GM21528 (cell line): ENCODE results near the gene DNAJB8.

Experiments
- ATAC-seq: cut with Tn5 transposase; IDR thresholded peaks from one replicate; pipeline ENCODE4 v1.9.1; 2021; ENCODE audit warnings: mild to moderate bottlenecking, moderate library complexity; ENCODE audit not compliant: unreplicated experiment, low FRiP score

The DNAJB8 gene

DNA sequence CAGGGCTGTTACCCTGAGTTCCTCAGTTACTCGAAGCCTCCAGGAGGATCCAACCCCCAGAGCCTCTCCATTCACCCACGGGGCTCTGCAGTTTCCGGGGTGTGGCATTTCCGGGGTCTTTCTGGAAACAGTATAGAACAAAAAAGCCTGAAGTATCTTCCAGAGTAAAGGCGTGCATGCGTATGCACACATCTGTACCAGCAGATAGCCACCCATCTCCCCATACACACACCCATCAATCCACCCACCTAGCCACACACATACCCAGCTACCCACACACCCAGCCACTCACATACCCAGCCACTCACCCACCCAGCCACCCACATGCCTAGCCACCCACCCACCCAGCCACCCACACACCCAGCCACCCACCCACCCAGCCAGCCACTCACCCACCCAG is 2.9 kb upstream of the DNAJB8 start:
- ATAC-seq = no peak

DNA sequence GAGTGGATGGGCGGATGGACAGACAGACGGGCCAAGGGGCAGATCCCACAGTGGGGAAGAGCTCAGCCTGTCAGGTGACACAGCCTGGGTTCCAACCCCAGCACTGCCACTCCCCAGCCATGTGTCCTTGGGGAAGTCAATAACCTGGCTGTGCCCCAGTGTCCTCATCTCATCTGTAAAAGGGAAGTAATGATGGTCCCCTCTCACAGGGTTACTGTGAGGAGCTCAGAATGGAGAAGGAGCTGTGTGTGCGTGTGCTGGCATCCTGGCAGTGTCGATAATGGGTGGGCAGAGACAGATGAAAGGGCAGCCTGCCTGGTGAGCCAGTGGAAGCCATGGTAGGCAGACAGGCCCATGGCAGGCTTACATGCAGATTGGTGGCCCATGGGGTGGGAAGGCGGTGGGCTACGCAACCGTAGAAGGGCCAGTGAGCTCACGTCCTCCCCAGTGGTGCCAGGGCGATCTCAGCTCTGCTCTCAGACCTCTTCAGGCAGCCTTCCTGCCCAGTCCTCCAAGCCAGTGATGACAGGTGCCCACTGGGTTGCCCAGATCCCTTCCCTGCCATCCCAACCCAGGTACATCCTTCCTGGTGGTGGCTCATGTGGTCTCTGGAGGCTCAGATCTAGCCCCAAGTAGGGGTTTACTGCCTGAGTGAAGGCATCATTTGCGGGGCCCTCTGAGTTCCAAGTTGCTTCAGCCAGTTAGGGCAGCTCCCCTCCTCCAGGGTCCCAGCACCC is 2.3 kb upstream of the DNAJB8 start:
- no peak for ATAC-seq

DNA sequence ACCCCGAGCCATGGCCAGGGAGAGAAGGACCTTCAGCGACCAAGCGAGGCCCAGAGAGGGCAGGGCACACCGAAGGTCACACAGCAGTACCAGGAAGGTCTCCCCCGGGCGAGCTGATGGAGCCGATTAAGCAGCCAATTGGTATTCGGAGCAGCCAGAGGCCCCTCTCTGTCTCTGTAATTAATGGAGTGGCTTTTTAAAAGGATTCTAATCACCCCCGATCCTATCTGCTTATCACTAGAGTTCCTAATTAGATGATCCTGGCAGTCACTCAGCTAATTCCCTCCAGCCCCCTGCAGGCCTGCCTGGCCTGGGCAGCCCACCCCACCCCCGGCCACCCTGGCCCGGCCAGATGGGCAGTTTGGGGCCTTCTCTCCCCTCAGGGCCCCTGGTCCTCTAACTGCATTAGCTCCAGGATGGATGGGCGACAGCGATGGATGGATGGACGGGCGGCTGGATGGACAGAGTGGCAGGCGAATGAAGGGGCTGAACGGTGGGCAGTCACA is 1.6 kb upstream of the DNAJB8 start:
- no peak for ATAC-seq

DNA sequence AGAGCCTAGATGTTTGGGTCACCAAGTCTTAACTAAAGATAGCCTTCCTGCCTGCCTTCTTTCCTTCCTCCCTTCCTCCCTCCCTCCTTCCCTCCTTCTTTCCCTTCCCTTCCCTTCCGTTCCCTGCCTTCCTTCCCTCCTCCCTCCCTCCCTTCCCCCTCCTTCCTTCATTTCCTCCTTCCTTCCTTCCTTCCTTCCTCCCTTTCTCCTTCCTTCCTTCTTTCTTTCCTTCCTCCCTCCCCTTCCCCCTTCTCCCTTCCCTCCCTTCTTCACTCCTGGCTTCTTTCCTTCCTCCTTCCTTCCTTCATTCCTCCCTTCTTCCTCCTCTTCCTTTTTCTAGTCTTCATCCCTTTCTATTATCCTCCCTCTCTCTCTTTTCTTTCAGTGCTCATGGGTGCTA is 2.0 kb downstream of the DNAJB8 start:
- ATAC-seq = no peak

DNA sequence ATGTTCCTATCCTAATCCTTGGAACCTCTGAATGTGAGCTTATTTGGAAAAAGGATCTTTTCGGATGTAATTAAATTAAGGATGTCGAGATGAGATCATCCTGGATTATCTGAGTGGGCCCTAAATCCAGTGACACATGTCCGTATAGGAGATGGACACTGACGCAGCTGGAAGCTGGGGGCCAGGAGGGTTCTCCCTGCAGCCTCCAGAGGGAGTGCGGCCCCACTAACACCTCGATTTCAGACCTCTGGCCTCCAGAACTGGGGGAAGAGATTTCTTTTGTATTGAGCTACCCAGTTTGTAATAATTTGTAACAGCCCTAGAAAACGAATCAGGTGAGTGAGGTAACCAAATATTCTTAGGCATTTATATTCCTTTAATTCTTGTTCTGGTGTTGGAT is 2.5 kb downstream of the DNAJB8 start:
- ATAC-seq = no peak

DNA sequence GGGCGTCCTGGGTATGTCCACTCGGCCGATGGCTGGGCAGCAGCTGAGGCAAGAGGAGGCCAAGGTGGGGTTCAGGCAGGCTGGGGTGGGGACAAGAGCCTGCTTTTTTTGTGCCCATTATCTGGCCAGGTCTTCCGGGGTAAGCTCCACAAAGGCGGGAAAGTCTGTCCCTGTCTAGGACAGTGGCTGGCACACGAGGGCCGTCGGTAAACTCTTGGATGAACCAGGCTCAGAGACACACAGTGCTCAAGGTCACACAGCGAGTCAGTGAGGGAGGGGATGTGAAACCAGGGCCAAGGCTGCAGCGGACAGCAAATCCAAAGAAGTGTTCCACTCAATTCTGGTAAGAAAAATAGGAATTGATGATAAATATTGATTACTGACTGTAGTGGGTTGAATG is 2.9 kb downstream of the DNAJB8 start:
- no peak for ATAC-seq

DNA sequence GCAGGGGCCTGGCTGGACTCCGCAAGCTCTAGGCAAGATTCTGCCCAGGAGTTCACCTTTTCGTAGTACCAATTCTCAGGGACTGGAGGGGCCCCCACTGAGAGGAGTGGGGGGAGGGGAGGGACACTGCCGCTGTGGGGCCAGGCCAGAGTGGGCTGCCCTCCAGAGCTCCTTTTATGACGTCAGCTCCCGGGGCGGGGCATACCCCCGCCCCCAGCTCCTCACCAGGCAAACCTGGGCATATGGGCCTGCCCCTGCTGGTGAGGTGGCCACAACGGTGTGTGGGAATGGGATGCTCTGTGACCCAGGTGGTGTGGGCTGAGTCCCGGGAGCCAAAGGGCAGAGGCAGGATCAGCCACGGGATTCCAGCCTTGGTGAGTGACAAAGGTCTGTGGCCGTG is 3.3 kb downstream of the DNAJB8 start:
- ATAC-seq = no peak

DNA sequence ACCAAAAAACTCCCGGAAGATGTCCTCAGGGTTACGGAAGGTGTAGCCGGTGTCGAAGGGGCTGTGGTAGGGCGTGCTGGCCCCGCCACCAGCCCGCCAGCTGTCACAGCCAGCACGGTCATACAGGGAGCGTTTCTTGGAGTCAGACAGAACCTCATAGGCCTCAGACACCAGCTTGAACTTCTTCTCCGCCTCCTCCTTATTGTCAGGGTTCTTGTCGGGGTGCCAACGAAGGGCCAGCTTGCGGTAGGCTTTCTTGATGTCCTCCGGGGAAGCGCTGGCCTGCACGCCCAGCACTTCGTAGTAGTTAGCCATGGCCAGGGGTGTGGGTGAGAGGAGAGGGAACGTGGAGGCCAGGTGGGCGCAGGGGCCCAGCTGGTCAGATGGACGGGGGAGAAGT is 3.8 kb downstream of the DNAJB8 start:
- no peak for ATAC-seq

DNA sequence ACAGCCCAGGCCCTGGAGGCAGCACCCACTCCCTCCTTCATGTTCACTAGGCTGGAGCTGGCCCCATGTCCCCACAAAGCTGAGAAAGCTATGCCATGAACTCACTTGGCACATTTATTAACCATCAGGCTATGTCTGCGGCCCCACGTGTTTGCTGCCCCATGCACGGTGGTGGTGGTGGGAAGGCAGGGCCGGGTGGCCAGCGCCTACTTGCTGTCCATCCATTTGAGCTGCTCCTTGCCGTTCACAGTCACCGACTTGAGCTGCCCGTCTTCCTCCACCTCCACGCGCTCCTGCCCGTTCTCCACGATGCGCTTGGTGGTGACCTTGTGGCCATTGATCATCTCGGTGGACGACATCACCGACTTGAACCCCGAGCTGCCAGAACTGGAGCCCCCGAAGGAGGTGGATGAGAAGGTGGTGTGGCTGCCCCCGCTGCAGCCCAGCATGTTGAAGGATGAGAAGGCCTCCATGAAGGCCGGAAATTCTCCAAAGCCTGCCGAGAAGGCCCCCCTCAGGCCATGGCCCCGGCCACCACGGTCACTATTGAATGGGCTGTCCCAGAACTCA is 4.3 kb downstream of the DNAJB8 start:
- no peak for ATAC-seq

DNA sequence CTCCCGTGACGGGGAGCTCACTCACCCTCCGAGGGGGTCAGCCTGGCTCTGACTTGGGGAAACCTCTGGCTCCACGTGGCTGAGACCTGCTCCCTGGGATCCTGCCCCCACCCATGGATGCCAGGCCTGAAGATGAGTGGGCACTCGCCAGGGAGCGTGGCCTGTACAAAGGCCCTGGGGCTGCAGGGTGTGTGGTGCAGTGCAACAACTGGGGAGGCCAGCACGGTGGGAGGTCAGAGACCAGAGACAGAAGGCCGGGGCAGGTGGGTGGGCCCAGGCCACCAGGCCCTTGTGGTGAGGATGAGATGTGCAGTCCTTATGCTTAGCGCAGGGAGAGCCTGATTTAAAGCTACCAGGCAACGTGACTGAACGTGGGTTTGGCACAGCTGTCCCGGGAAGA is 5.0 kb downstream of the DNAJB8 start:
- no peak for ATAC-seq

DNA sequence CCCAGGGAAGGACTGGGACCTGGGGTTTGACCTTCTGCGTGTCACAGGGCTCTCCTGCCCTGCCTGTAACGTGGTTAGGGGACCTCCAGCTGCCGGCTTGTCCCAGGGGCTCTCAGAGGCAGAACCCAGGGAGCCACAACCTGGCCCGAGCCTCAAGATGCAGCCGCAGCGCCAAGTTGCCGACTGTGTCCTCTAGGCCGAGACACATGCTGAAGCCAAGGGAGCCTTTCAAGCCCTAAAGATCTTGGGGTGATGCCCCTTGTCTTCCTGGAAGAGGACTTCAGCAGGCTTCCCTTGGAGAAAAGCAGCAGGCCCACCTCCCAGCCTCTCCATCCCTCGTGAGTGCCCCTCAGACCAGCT is 7.2 kb downstream of the DNAJB8 start:
- ATAC-seq = no peak

DNA sequence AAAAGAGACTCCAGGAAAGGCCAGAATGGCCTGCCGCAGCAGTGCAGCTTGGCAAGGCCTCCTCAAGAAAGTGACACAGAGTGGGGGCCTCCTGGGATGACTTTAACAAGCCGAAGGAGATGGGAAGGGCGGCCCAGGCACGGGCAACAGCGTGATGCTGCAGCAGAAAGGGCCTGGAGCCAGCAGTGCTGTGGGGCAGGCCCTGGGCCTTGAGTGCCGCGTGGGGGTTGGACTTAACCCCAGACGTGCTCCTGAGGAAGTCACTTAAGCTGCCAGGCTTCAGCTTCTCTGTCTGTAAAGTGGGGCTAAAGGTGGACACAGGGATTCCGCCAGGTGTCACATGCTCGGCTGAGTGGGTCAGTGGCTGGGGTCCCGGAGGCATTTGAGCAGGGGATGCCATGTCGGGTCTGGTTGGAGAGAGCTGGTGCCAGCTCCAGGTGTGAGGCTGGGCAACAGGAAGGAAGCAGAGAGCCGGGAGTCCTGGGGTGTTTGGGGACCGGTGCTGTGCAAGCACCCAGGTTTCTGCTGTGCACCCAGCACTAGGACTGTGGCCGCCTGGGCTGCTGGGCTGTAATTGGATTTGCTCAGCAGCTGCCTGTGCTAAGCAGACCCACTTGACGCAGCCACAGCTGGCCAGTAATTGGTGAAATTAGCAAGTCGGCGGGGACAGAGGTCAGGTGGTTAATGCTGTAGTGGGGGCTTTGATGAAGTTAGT is 7.8 kb downstream of the DNAJB8 start:
- ATAC-seq = no peak

DNA sequence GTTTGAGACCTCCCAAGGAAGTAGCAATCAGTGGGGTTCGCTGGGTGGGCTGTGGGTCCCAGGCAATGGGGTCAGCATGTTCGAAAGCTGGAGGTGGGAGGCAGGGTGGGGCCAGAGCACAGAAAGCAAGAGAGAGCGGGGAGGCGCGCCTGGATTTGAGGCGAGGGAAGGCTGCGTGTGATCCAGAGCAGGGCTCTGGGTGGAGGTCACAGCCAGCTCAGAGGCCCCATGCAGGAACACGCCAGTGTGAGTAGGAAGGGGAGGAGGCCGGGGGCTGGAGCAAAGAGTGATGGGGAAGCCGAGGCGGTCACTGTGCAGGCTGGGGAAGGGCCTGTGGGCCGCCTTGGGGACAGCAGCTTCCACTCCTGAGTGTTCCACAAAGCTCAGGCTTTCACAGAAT is 8.8 kb downstream of the DNAJB8 start:
- ATAC-seq = no peak

DNA sequence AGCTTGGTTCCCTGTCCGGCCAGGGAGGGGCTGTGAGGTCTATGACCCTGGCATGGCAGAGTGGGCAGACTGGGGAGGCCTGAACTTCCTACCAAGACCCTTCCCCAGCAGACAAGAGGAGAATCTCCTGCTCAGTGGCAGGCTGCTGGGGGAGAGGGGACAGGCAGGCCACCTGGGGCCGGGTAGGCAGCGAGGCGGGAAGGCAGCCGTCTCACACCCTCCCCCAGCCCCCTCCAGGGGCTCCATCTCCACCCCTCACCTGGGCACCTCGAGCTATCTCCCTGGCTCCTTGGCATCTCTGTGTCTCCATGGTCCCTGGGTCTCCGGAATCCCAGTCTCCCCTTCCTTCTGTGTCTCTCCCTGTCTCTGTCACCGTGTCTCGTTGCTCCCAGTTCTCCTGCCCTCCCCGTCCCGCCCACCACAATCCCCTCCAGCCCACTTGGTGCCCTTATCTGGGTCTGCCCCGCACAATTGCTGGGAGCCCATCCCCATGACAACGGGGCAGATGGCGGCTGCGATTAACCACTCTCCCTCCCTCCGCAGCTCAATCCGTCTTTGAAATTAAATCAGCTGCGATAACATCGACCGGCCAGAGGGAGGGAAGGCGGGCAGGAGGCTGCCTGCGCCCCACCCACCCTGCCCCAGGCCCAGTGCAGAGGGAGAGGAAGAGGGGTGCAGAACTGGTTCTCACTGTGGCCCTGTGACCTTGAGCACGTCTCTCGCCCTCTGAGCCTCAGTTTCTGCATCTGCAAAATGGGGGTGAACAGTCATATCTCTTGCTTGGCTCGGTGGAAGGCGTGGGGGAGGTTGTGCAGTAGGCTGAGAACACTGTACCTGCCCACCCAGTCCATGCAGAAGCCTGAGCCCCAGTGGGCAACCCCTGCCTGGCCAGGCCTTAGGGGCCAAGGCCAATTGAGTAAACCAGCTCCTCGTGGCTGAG is 9.6 kb downstream of the DNAJB8 start:
- ATAC-seq = no peak

DNA sequence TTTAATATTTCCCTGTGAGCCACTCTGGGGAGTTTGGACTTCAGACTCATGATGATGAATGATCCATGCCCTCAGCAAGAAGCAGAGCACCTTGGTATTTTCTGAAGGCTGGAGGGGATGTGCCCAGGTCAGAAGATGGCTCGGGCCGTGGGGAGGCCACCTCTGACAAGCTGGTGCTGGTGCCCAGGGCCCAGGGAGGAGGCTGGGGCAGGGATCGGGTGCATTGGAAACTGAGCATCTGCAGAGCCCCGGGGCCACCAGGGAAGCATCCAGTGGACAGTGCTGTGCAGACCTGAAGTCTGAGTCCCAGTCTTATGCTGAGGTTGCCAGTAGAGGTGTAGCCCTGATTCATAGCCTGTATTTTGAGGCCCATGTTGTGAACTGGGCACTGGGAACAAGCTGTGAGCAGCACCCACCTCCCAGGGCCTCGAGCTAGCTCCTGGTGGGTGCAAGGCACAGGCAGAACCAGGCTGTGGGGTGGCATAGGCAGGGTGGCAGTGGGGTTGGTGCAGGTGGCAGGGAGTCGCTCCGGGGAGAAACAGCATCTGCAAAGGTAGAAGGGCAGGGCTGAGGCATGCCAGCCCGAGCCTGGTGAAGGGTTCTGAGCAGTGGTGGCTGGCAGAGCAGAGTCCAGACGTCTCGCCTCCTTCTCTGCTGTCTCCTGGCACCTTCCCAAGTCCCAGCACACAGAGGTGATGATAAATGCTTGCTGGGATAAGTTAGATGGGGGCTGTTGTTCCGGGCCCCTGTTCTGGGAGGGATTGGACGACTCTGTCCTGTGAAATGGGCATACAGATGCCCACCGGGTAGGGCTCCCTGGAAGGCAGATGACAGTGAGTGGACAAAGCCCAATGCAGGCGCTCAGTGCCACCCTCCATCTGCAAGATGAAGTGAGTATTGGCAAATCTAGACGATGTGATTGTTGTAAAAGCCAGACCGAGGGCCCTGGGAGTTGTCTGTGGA is 10.6 kb downstream of the DNAJB8 start:
- no peak for ATAC-seq

DNA sequence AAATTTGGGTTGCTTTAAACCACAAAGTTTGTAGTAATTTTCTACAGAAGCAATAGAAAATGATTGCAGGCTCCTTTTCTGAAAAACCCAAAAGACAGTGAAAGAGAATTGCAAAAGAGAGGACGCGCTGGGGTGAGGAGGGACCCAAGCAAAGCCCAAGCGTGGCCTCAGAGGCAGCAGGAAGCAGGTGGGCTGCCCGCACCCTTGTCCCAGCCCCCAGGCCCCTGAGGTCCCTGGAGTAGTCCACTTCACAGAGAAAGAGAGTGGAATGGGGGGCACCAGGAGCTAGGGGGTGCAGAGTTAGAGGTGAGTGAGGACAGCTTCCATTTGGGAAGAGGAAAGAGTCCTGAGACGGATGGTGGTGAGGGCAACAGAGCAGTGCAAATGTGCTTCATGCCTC is 11.6 kb downstream of the DNAJB8 start:
- no peak for ATAC-seq

DNA sequence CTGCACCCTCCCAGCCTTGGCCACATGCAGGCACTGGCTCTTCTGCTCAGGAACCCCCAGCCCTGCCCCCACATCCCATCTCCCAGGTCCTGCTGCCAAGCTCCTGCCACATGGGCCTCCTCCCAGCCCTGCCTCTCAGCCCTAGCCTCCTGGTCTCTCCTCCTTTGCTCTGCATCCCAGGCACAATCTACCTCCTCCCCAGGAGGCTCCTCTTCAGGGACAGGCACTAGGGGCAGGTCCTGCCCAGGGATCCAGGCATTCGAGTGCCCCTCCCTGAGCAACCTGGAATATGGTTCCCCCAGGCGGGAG is 12.4 kb downstream of the DNAJB8 start:
- no peak for ATAC-seq

DNA sequence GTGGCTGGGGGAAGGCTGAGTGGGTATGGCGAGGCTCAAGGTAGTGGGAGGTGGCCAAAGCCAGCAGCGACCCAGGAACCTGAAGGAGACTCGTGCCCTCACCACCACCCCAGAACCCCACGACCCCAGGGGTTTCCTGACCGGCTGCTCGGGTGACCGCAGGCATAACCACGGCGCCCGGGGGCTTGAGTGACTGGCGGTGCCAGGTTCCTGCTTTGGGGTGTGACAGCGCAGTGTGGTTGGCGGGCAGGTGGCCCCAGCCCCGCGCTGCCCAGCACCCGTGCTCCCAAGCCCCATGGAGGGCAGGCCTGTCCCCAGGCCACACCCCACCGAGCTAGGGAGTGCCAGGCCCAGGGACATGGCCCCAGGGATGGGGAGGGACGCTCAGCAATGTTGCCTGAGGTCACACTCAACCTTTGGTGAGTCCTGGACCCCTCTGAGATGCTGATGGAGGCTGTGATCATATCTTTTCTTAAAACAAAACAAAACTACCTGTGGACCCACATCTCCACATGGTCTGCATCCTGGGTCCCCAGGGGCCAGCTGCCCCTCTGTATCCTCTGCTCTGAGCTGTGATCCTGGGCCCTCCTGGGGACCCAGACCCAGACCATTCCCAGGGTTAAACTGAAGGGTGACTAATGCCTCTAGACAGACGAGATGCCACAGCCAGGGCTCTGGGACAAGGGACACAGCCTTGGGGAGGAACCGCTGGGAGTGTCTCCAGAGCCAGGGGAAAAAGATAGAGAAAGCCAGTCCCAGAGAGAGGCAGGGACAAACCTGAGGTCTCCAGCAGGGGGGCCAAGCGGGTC is 13.0 kb downstream of the DNAJB8 start:
- no peak for ATAC-seq

DNA sequence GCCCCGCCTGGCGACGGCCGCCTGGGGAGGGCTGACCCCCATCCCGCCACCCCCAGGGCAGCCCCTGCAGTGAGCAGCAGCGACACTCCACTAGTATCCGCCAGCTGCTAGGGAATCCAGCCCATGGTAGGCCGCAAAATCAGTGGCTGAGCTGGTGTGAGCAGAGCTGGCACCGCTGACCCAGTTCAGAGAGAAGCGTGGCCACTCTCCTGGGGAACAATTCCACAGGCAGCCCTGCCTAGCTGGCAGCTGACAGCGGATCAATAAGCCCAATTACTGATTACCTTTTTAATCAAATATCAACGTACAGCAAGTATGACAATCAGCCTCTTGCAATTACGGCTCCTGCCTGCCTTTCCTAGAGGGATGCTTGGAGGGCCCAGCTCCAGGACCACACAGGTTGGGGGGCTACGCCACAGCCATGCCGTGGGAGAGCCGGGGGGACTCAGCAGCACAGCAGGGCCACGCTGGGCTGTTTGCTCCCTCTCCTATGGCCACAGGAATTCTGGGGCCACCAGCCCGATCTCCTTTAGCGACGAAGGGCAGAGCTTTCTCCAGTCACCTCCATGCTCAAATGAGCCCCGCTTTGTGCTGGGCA is 13.9 kb downstream of the DNAJB8 start:
- no peak for ATAC-seq
